ENCODE data around the gene UBE3C. TPM values are rescaled to one million over a fixed set of nuclear protein-coding genes. Genes with fewer than 3 reads are reported as not detected.

UBE3C gene
- total RNA-seq, 2 donors from 2014 or later: 55.0 to 93.6 TPM

- H3K27ac ChIP-seq: no peak overlapping the region
- no peak for ATAC-seq (ENCODE audit: insufficient number of reproducible peaks, low FRiP score, low read depth)
- H3K4me3 ChIP-seq: no peak overlapping the region
- DNase-seq (ENCODE audit: low spot score): no peak
- H3K4me1 ChIP-seq (ENCODE audit: control insufficient read depth in 1 of 2, low read depth in 2 of 2): no peaks in the 10 kb centered on the region
- H3K36me3 ChIP-seq: peaks cover 23% of the 10 kb centered on the region
- H3K27me3 ChIP-seq (replicated peaks; ENCODE audit: insufficient read depth): no peaks in the 10 kb centered on the region
- TF ChIP-seq CTCF (IDR thresholded peaks at IDR 0.05): no peak
- H3K9me3 ChIP-seq: no peaks in the 10 kb centered on the region
Measured at GRCh38 chr7:157189405-157189804, 50.7 kb downstream of the UBE3C start.

GRCh38 chr7:157192861-157193260 is 54.1 kb downstream of the UBE3C start:
- Histone ChIP-seq H3K27me3 (replicated peaks; ENCODE audit: insufficient read depth) (no peaks in the 10 kb centered on the region), H3K4me3 (no peak overlapping the region), H3K36me3 (peaks cover 12% of the 10 kb centered on the region), H3K9me3 (no peaks in the 10 kb centered on the region), H3K4me1 (ENCODE audit: control insufficient read depth in 1 of 2, low read depth in 2 of 2) (no peaks in the 10 kb centered on the region), H3K27ac (no peak overlapping the region)
- no peak for TF ChIP-seq CTCF (IDR thresholded peaks at IDR 0.05)
- ATAC-seq (ENCODE audit: insufficient number of reproducible peaks, low FRiP score, low read depth) (no peak), DNase-seq (ENCODE audit: low spot score) (no peak)

GRCh38 chr7:157193274-157193673 is 54.5 kb downstream of the UBE3C start:
- no peaks in the 10 kb centered on the region for H3K9me3 ChIP-seq
- no peak overlapping the region for H3K4me3 ChIP-seq
- H3K36me3 ChIP-seq: peaks cover 10% of the 10 kb centered on the region
- TF ChIP-seq CTCF (IDR thresholded peaks at IDR 0.05): no peak
- H3K27me3 ChIP-seq (replicated peaks; ENCODE audit: insufficient read depth): no peaks in the 10 kb centered on the region
- ATAC-seq (ENCODE audit: insufficient number of reproducible peaks, low FRiP score, low read depth): no peak
- H3K4me1 ChIP-seq (ENCODE audit: control insufficient read depth in 1 of 2, low read depth in 2 of 2): no peaks in the 10 kb centered on the region
- no peak overlapping the region for H3K27ac ChIP-seq
- DNase-seq (ENCODE audit: low spot score): no peak

GRCh38 chr7:157194948-157195347 is 56.2 kb downstream of the UBE3C start:
- Histone ChIP-seq H3K27me3 (replicated peaks; ENCODE audit: insufficient read depth) (no peaks in the 10 kb centered on the region), H3K4me3 (no peak overlapping the region), H3K9me3 (no peaks in the 10 kb centered on the region), H3K27ac (no peak overlapping the region), H3K4me1 (ENCODE audit: control insufficient read depth in 1 of 2, low read depth in 2 of 2) (no peaks in the 10 kb centered on the region), H3K36me3 (no peaks in the 10 kb centered on the region)
- TF ChIP-seq CTCF (IDR thresholded peaks at IDR 0.05): no peak
- DNase-seq (ENCODE audit: low spot score) (no peak), ATAC-seq (ENCODE audit: insufficient number of reproducible peaks, low FRiP score, low read depth) (no peak)

GRCh38 chr7:157195868-157196267 is 57.1 kb downstream of the UBE3C start:
- no peaks in the 10 kb centered on the region for H3K27me3 ChIP-seq (replicated peaks; ENCODE audit: insufficient read depth)
- H3K4me1 ChIP-seq (ENCODE audit: control insufficient read depth in 1 of 2, low read depth in 2 of 2): no peaks in the 10 kb centered on the region
- no peak for DNase-seq (ENCODE audit: low spot score)
- TF ChIP-seq CTCF (IDR thresholded peaks at IDR 0.05): no peak
- no peak for ATAC-seq (ENCODE audit: insufficient number of reproducible peaks, low FRiP score, low read depth)
- no peaks in the 10 kb centered on the region for H3K36me3 ChIP-seq
- H3K4me3 ChIP-seq: no peak overlapping the region
- no peak overlapping the region for H3K27ac ChIP-seq
- H3K9me3 ChIP-seq: no peaks in the 10 kb centered on the region

All from thoracic aorta (tissue), 2 donors.